Muscle layer of colon (tissue), 2 donors: ENCODE data around the gene DHRS13.
"Not testable (repeated sequence)": the region's sequence is repeated elsewhere in the genome, so short reads cannot be mapped to it uniquely, and the experiment has no call there.

Source experiments
- H3K27ac ChIP-seq: one replicate; pipeline ENCODE4 v1.7.0; 2013; ENCODE audit warnings: low read depth, mild to moderate bottlenecking, low read length, moderate library complexity
- H3K27me3 ChIP-seq, 2 donors: one replicate each; pipeline ENCODE4 v1.7.0; 2013; ENCODE audit warnings: low read length in 2 of 2, mild to moderate bottlenecking in 2 of 2; ENCODE audit not compliant: insufficient read depth in 2 of 2, control insufficient read depth in 1 of 2
- H3K36me3 ChIP-seq: one replicate; pipeline ENCODE4 v1.7.0; 2013; ENCODE audit warnings: mild to moderate bottlenecking, low read length; ENCODE audit not compliant: insufficient read depth
- H3K4me1 ChIP-seq: one replicate; pipeline ENCODE4 v1.7.0; 2013; ENCODE audit warnings: mild to moderate bottlenecking, low read length; ENCODE audit not compliant: insufficient read depth
- H3K4me3 ChIP-seq, 2 donors: one replicate each; pipeline ENCODE4 v1.7.0; 2013; ENCODE audit warnings: low read length in 2 of 2, low read depth in 1 of 2, mild to moderate bottlenecking in 1 of 2, moderate library complexity in 1 of 2
- H3K9ac ChIP-seq: one replicate; pipeline ENCODE4 v1.7.0; 2013; ENCODE audit warnings: low read length
- H3K9me3 ChIP-seq: one replicate; pipeline ENCODE4 v1.7.0; 2013; ENCODE audit warnings: mild to moderate bottlenecking, low read length
- donor health status: abdominal sarcoma.
- donor health status: Adenocarcinoma of cecum.

DHRS13 gene

GRCh38 chr17:28848667-28849066 lies 54.2 kb downstream of the DHRS13 start:
- H3K27ac ChIP-seq, H3K4me3 ChIP-seq, H3K27me3 ChIP-seq, H3K9ac ChIP-seq, H3K36me3 ChIP-seq, H3K4me1 ChIP-seq, H3K9me3 ChIP-seq: not testable (repeated sequence)
